ENCODE data around the gene SEMA3D. TPM values are rescaled to one million over a fixed set of nuclear protein-coding genes. Genes with fewer than 3 reads are reported as not detected.

The SEMA3D gene
- total and polyA plus RNA-seq, 12 donors: 0.80 to 9.3 (median 6.6) TPM

DNA sequence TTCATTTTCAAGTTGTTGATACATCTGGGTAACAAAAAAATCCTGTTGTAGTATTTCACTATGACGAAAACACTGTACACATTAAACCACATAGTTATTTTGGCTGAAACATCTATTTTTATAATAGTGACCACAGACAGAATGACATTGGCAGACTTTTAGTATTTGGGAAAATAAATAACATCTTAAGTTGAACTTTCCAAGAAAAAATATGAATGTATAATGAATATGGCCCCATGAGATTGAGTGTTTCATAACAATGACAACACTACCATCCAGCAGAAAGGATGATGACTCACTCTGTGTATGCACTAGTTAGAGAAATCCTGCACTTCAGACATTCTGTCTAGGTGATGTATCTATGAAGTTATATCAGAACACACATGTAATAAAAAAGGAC lies 118.1 kb downstream of the SEMA3D start:
- DNase-seq: no peak
- intact Hi-C loops (cut with DNase I): no loop called here
- Histone ChIP-seq H3K27ac (no peak overlapping the region), H3K4me3 (no peak overlapping the region), H3K9me3 (replicated peaks in 1 of 3) (no peaks in the 10 kb centered on the region), H3K36me3 (replicated peaks in 1 of 2) (no peaks in the 10 kb centered on the region), H3K4me1 (replicated peaks in 1 of 2) (no peaks in the 10 kb centered on the region), H3K27me3 (no peaks in the 10 kb centered on the region)
- TF ChIP-seq, protein P1, sequence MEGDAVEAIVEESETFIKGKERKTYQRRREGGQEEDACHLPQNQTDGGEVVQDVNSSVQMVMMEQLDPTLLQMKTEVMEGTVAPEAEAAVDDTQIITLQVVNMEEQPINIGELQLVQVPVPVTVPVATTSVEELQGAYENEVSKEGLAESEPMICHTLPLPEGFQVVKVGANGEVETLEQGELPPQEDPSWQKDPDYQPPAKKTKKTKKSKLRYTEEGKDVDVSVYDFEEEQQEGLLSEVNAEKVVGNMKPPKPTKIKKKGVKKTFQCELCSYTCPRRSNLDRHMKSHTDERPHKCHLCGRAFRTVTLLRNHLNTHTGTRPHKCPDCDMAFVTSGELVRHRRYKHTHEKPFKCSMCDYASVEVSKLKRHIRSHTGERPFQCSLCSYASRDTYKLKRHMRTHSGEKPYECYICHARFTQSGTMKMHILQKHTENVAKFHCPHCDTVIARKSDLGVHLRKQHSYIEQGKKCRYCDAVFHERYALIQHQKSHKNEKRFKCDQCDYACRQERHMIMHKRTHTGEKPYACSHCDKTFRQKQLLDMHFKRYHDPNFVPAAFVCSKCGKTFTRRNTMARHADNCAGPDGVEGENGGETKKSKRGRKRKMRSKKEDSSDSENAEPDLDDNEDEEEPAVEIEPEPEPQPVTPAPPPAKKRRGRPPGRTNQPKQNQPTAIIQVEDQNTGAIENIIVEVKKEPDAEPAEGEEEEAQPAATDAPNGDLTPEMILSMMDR (IDR thresholded peaks at IDR 0.05): no peak
- no peak for TF ChIP-seq POLR2A (IDR thresholded peaks at IDR 0.05)
- WGBS, 4 donors: 72 to 84% (median 79%) methylated on average over 1 of the region's 1 CpG

DNA sequence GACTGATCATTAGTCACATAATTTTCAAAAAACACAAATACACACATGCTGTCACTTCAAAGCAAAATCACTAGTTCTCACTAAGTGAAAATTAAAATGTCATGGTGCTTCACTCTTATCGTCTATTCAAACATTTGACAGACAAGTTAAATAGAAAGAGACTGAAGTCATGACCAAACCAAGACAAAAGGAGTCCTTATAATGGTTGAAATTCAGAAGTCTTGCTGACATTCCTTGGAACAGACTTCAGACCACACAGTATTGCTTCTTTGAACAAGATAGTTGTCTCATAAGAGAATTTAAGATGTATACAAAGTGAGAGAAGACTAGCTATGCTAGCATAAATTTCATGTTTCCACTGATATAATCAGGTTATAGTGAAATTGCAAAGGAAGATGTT lies 119.5 kb downstream of the SEMA3D start:
- intact Hi-C loops (cut with DNase I): no loop called here
- Histone ChIP-seq H3K4me3 (no peak overlapping the region), H3K4me1 (replicated peaks in 1 of 2) (no peaks in the 10 kb centered on the region), H3K27ac (no peak overlapping the region), H3K9me3 (replicated peaks in 1 of 3) (no peaks in the 10 kb centered on the region), H3K36me3 (replicated peaks in 1 of 2) (no peaks in the 10 kb centered on the region), H3K27me3 (no peaks in the 10 kb centered on the region)
- WGBS, 4 donors: 79 to 92% (median 83%) methylated on average over 1 of the region's 1 CpG
- TF ChIP-seq, protein P1 (IDR thresholded peaks at IDR 0.05): no peak
- no peak for TF ChIP-seq POLR2A (IDR thresholded peaks at IDR 0.05)
- DNase-seq: no peak

DNA sequence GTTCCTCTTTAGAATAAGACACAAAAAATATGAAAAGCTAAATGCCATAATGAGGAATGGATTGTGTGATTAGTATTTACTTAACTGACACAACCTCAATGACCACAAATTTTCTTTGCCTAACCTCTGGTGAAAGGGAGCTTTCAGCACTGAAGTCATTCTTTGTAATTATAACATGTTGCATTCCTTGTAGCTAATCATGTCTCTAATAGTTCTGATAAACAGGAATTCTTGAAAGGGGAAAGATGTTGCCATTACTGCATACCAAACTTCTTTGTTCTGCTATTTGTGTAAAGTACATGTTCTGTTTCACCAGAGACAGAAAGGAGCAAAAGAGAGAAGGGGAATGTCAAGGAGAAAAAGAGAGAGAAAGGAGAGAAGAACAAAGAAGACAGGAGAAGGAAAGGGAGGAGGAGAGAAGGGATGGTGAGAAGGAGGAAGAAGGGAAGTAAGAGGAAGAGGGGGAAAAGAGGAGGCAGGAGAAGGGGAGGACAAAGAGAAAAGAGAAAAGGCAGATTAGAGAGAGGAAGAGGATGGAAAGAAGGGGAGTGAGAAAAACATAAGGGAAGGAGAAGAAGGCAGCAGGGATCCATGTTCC lies 120.9 kb downstream of the SEMA3D start:
- TF ChIP-seq, protein P1 (IDR thresholded peaks at IDR 0.05): no peak
- no peak for TF ChIP-seq POLR2A (IDR thresholded peaks at IDR 0.05)
- Histone ChIP-seq H3K9me3 (replicated peaks in 1 of 3) (no peaks in the 10 kb centered on the region), H3K4me1 (replicated peaks in 1 of 2) (no peaks in the 10 kb centered on the region), H3K27ac (no peak overlapping the region), H3K36me3 (replicated peaks in 1 of 2) (no peaks in the 10 kb centered on the region), H3K27me3 (no peaks in the 10 kb centered on the region), H3K4me3 (no peak overlapping the region)
- intact Hi-C loops (cut with DNase I): no loop called here
- DNase-seq: no peak

DNA sequence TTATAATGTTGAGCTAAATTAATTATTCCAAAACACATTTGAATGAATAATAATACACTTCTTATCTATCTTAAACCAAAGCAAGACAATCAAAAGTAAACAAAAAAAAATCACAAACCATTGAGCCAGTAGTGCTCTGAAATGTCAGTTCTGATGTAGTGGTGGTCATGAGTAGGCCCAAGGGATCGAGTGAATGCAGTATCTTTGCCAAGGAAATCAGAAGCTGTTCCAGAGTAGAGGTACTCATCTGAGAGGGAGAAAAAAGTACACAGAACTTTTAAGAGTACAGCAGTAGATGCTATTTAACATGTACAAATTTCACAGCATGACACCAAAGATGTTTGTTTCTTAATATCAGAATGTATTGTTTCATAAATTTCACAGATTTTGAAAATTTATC lies 121.5 kb downstream of the SEMA3D start:
- H3K4me1 ChIP-seq (replicated peaks in 1 of 2): no peaks in the 10 kb centered on the region
- H3K27ac ChIP-seq: no peak overlapping the region
- no peaks in the 10 kb centered on the region for H3K27me3 ChIP-seq
- intact Hi-C loops (cut with DNase I): no loop called here
- H3K36me3 ChIP-seq (replicated peaks in 1 of 2): no peaks in the 10 kb centered on the region
- H3K4me3 ChIP-seq: no peak overlapping the region
- no peak for DNase-seq
- WGBS, 4 donors: 41 to 75% (median 51%) methylated on average over 1 of the region's 1 CpG
- H3K9me3 ChIP-seq (replicated peaks in 1 of 3): no peaks in the 10 kb centered on the region
- no peak for TF ChIP-seq POLR2A (IDR thresholded peaks at IDR 0.05)
- TF ChIP-seq, protein P1 (IDR thresholded peaks at IDR 0.05): no peak
